Activated T-cell treated with anti-CD3 and anti-CD28 coated beads for 24 hours (primary cell): ENCODE measurements around the gene POSTN.

Experiments used
- DNase-seq: peaks from one replicate; pipeline ENCODE4 v3.0.0-alpha.2; 2020; ENCODE audit warnings: low read depth

The POSTN gene

GRCh38 chr13:37598597-37598996 lies at the start of gene POSTN:
POSTN (minus strand) TSS chr13:37598768; CDS start chr13:37598726, 42 bp downstream.
- no peak for DNase-seq

DNA sequence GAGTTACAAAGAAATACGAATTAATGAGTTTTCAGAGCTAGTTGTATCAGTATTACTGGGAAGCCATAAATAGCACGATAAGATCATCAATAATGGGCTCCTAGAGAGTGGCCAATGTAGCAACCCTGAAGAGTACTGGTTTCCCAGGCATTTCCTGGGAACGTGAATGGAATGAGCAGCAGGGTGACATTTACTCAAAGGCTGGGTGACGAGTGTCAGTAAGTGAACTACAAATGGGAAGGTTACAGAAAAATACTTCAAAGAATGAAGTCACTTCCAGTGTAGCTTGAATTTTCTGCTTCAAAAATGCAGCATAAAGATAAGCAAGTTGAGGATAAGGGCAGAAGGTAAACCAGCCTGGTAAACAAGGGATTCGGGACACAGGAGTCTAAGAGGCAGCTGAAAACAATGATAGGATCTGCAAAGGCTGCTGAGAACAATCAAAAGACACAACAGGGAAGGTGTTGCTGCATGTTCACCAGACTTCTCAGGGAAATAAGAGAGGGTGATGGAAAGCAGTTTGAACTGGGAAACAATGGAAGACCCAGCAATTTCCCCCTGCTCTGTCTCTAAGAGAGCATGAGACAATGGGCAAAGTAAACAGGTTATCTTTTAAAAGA lies 48.6 kb upstream of the POSTN start:
- no peak for DNase-seq

- DNase-seq = no peak
These were observed 48.0 kb upstream of the POSTN start for GRCh38 chr13:37646531-37646930.

- DNase-seq = no peak
These were observed 46.7 kb upstream of the POSTN start for GRCh38 chr13:37645181-37645740.

DNA sequence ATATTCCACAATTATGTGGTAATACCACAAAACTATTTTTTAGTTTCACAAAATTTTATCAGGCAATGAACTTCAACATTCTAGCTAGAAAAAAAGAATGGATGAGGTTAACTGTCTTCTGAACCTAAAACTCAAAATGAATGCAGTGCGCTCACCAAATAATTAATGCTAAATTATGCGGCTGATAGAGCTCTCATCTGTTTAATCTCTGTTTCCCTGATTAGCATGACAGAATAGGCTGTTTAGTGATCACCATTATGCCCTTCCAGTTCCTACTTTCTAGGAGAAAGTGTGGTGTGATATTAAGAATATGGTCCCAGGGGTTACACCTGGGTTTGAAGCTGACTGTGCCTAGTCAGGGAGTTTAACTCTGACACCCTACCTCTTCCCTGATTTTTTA lies 42.8 kb upstream of the POSTN start:
- no peak for DNase-seq

DNA sequence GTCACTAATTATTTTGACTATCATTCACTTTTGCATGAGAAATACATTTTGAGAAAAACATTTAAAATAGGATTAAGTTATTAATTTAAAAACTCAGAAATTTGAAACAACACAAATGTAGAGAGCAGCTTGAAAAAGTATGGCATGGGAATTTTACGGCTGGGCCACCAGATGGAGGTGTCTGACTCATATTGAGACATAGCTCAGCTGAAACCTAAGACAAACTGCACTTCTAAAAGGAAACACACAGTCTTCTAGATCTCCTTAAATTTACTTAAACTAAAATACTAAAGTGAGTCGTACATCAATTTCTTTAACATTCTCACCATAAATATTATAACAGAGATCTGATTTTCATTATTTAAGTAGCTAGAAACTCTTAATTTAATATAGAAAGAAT lies 41.9 kb upstream of the POSTN start:
- no peak for DNase-seq

GRCh38 chr13:37636701-37637100 lies 38.1 kb upstream of the POSTN start:
- no peak for DNase-seq

DNA sequence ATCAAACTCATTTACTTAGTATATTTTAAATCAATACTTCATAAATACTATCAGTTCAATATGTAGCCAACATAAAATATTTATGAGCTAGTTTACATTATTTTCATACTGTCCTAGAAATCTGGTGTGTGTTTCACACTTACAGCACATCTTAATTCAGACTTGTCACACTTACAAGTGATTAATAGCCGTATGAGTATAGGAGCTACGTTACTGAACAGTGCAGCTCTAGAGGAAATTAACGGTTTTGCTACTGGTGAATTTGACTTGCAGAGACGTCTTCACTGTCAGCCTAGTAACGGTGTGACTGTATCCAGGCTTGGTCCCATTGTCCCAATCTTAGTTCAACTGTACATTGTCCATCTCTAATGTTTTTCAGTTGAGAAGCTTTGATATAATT lies 33.7 kb upstream of the POSTN start:
- DNase-seq = no peak

DNA sequence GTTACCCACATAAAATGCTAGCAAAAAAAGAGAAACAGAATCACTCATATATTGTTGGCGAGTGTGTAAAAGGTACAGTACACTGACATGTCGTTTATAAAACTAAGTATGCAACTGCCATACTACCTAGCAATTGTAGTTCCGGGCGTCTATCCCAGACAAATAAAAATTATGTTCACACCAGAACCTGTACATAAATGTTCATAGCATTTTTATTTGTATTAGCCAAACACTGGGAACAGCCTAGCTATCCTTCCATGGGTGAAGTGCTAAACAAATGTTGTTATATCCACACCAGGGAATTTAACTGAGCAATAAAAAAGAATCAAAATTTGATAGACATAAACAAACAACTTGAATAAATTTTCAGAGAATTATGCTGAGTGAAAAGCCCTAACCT lies 28.9 kb upstream of the POSTN start:
- no peak for DNase-seq

GRCh38 chr13:37621811-37622361 lies 23.3 kb upstream of the POSTN start:
- no peak for DNase-seq

DNA sequence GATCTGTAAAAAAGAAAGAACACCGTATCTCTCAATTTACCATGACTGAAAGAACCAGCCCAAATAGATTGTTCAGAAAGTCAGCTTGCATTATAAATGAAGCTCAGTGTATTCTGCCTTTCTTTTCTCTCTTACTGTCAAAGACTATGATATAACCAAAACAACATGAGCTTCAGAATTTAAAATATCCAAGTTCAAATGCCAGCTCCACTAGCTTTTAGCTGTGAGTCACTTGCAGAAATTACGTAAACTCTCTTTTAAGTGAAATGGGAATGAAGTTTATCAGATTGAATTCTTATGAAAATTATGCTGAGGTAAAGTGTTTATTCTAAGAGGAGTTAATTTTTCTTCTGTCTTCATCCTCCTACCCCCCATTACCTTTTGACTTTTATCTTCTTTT lies 20.0 kb upstream of the POSTN start:
- DNase-seq = no peak

- DNase-seq = no peak
These were observed 18.6 kb upstream of the POSTN start for GRCh38 chr13:37617173-37617572.

DNA sequence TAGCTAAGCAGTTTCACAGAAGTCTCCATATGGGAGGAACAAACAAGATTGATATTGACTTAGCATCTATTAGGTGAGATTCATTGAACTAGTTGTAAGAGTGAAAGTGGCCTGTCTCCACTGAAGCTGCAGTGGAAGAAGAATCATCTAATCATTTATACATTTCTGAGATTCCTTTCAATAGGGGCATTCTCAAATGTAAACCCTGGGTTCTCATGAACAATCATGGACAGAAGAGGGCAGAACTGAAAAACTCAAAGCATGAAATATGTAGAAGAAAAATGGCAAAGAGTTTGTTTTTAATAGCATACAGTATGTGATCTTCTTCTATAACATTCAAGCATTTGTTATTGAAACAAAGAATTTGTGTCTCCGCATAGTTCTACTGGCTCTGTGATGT lies 17.6 kb upstream of the POSTN start:
- DNase-seq = no peak

GRCh38 chr13:37615276-37615675 lies 16.7 kb upstream of the POSTN start:
- DNase-seq = no peak

- no peak for DNase-seq
These were observed 15.1 kb upstream of the POSTN start for GRCh38 chr13:37613638-37614037.

DNA sequence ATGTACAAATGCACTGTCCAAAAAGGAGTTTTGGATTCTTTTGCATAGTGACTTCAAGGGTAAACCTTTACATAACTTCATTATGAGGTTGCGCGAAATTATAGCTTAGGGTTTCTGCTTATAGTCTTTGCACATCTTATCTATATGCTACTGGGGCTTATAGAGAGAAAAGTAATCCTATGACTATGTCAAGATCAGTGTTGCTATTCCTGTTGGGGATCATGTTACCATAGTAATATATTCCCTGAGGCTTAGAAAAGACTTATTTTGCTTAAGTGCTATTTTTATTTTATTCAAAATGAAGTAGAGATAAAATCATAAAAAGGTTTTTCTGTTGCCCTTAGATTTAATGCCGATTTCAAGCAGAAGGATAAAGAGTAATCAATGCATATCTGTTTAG lies 14.7 kb upstream of the POSTN start:
- DNase-seq = no peak

DNA sequence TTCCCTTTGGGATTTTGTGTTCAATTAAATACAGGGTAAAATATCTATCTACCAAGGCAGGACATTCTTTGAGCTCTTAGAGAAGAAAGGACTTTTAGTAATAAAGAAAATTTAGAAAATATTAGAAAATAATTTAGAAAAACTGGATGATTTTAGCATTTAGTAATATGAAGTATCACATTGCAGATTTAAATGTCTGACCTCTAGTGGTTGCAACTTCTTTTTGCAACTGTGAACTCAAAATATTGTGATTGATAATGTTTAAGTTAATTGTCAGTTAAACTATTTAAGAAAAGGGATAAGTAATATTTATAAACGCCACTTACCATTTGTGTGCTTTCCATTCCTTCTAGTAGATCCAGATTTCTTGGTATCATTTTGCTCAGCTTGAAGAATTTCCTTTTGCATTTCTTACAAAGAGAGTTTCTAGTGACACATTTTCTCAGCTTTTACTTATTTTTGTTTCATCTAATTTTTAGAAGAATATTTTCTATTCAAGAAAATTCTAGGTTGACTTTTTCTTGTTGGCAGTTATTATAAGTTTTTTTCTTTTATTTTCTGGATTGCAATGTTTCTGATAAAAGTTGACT lies 10.3 kb upstream of the POSTN start:
- DNase-seq = no peak

- no peak for DNase-seq
These were observed 4.3 kb upstream of the POSTN start for GRCh38 chr13:37602733-37603381.

DNA sequence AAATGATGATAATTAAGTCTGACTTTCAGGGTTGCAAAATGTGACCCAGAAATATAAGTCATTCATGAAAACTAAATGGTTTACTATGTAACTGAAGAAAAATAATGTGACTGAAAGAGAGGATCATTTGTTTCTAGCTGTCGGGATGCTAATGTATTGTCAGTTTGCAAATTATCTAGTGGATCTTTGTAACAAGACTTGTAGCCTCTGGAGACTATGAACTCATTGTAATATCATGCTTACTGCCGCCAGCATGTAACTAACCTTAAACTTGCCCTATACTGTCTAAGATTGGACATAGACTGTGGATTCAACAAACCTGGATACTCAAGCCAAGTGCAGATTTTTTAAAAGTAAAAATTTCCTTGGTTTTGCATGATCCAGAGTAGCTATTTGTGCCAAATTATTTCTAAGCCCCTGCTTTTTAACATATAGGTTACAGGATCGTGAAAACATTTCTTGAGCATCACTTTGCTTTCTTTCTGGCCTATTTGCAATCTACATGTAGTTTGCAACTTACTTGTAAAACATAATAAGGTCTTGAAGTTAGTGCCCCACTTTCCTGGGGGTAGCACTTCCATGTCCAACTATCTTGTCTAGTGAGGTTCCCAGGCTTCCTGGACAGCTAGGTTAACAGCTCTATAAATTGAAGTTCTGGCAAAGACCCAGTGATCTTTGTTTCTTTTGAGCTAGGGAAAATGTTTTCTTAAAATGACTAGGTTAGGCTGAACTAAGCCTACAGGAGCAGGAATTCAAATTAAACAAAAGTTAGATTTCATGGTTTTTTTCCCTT lies 3.3 kb upstream of the POSTN start:
- no peak for DNase-seq

DNA sequence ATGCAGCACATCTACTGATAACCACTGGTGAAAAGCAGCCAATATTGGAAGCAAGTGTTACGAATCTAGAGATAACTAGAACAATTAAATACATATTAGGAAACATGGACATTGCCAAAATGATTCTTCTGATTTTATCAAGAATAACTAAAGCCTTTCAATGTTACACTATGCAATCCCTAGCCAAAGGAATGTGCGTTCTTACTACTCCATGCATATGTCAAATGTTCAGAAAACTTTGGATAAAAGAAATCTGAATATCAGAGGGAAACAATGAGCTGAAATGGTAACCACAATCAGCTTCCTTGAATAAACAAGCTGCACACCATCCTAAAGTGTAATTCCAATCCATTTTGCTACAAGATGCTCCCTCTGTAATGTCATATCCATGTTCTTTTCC lies 951 bp upstream of the POSTN start:
- no peak for DNase-seq

DNA sequence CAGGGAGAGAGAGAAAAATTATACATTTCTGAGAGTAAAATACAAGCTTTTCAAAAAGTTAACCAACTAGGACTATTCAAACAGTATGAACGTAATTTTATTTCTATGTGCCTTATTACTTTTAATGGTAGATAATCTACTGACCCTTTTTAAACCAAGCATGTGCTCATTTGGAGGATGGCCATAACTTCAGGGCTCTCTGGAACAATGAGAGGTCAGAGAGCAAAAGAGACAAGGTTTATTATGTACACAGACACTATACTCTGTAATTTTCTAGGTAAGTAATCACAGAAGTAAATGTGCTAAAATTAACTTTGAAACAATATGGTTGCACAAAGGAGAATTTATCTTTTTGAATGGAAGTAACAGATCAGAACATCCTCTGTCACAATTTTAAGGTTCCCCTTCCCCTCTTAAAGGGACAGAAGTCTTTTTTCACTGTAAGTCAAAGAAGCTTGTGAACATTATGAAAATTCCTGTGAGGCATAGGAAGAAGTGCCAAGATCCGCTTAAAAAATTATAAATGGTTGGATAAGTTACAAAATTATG lies 1.0 kb downstream of the POSTN start:
- DNase-seq = no peak

GRCh38 chr13:37596805-37597204 lies 1.8 kb downstream of the POSTN start:
- DNase-seq = no peak
